GM18867 (cell line): ENCODE results near the gene CYB5B.

ENCODE experiments used
- ATAC-seq: cut with Tn5 transposase; IDR thresholded peaks from one replicate; pipeline ENCODE4 v1.9.1; 2021; ENCODE audit warnings: mild to moderate bottlenecking, moderate library complexity; ENCODE audit not compliant: unreplicated experiment

Gene CYB5B

GRCh38 chr16:69443927-69444631, 19.7 kb downstream of the CYB5B start:
- ATAC-seq = peak; percentile 47

GRCh38 chr16:69444873-69445517, 20.6 kb downstream of the CYB5B start:
- no peak for ATAC-seq

- no peak for ATAC-seq
These were observed 24.2 kb downstream of the CYB5B start for GRCh38 chr16:69448470-69449193.

- no peak for ATAC-seq
These were observed 26.7 kb downstream of the CYB5B start for GRCh38 chr16:69451166-69451565.

GRCh38 chr16:69453936-69454335, 29.5 kb downstream of the CYB5B start:
- no peak for ATAC-seq

GRCh38 chr16:69463876-69464275, 39.5 kb downstream of the CYB5B start:
- no peak for ATAC-seq

GRCh38 chr16:69465083-69465721, 40.8 kb downstream of the CYB5B start:
- ATAC-seq = peak; percentile 49

- no peak for ATAC-seq
These were observed 41.5 kb downstream of the CYB5B start for GRCh38 chr16:69465881-69466280.

- ATAC-seq = no peak
These were observed 42.1 kb downstream of the CYB5B start for GRCh38 chr16:69466547-69466946.

GRCh38 chr16:69467080-69467479, 42.7 kb downstream of the CYB5B start:
- no peak for ATAC-seq

- no peak for ATAC-seq
These were observed 43.2 kb downstream of the CYB5B start for GRCh38 chr16:69467531-69468204.

GRCh38 chr16:69469807-69470561, 45.6 kb downstream of the CYB5B start:
- peak; percentile 47 for ATAC-seq

GRCh38 chr16:69471121-69471520, 46.7 kb downstream of the CYB5B start:
- no peak for ATAC-seq

- no peak for ATAC-seq
These were observed 50.0 kb downstream of the CYB5B start for GRCh38 chr16:69474408-69474807.

GRCh38 chr16:69476920-69477443, 52.6 kb downstream of the CYB5B start:
- no peak for ATAC-seq

- no peak for ATAC-seq
These were observed 53.1 kb downstream of the CYB5B start for GRCh38 chr16:69477546-69477945.

- ATAC-seq = no peak
These were observed 54.3 kb downstream of the CYB5B start for GRCh38 chr16:69478685-69479084.

- ATAC-seq = no peak
These were observed 55.4 kb downstream of the CYB5B start for GRCh38 chr16:69479775-69480174.

- no peak for ATAC-seq
These were observed 57.5 kb downstream of the CYB5B start for GRCh38 chr16:69481901-69482341.
